B cell (primary cell): ENCODE measurements around the gene ZPBP2. TPM values are rescaled to one million over a fixed set of nuclear protein-coding genes. Genes with fewer than 3 reads are reported as not detected.

Source experiments
- ATAC-seq: fragments of 200-7000 bp; cut with Tn5 transposase; one replicate; pipeline ENCODE4 v1.10.0; 2021; ENCODE audit warnings: low read depth, mild to moderate bottlenecking, moderate number of reproducible peaks, moderate library complexity
- CTCF ChIA-PET: fragments of 350-600 bp; sonication (Branson Sonifier 250); formaldehyde crosslinking; loops from one replicate; lab custom pipeline; 2021; ENCODE audit warnings: antibody characterized with exemption, inconsistent platforms; lab: Charles Lee
- POLR2A ChIA-PET: fragments of 350-600 bp; sonication (Branson Sonifier 250); formaldehyde crosslinking; loops from one replicate; lab custom pipeline; 2021; ENCODE audit warnings: antibody characterized with exemption; lab: Charles Lee
- DNase-seq: peaks from one replicate; pipeline ENCODE4 v3.0.0; 2013
- H2AFZ ChIP-seq: 2 replicates; pipeline ENCODE4 v1.6.1; 2012; ENCODE audit warnings: mild to moderate bottlenecking, low read depth, low read length; ENCODE audit not compliant: insufficient read depth, poor library complexity, severe bottlenecking
- H3K27ac ChIP-seq, 2 donors: 1 replicate in 1 of 2; 2 replicates in 1 of 2; pipeline ENCODE4 v1.5.1; 2012 to 2013; ENCODE audit warnings: low read length in 2 of 2, mild to moderate bottlenecking in 2 of 2, moderate library complexity in 1 of 2
- H3K27me3 ChIP-seq, 4 experiments: fragments of 200-600 bp in 1 of 4; sonication (generic) in 1 of 4; replicated peaks in 1 of 4; 1 replicate in 2 of 4; 2 replicates in 2 of 4; pipeline versions ENCODE4 v1.6.1 to v1.7.0; 2013 to 2016; ENCODE audit warnings: low read length in 3 of 4, mild to moderate bottlenecking in 2 of 4, mixed read lengths in 1 of 4, moderate library complexity in 1 of 4; ENCODE audit not compliant: insufficient read depth in 4 of 4, control insufficient read depth in 3 of 4; ENCODE audit errors: control extremely low read depth in 1 of 4
- H3K36me3 ChIP-seq, 2 experiments: replicated peaks in 1 of 2; 1 replicate in 1 of 2; 2 replicates in 1 of 2; pipeline versions ENCODE4 v1.6.1 to v1.7.1; 2013; ENCODE audit warnings: low read length in 1 of 2; ENCODE audit not compliant: insufficient read depth in 2 of 2, control insufficient read depth in 1 of 2; ENCODE audit errors: control extremely low read depth in 1 of 2, extremely low read depth in 1 of 2
- H3K4me1 ChIP-seq, 2 donors: fragments of 200-600 bp in 1 of 2; sonication (generic) in 1 of 2; 1 replicate in 1 of 2; 2 replicates in 1 of 2; pipeline versions ENCODE4 v1.5.1 to v1.6.1; 2013 to 2017; ENCODE audit warnings: low read length in 2 of 2; ENCODE audit not compliant: control insufficient read depth in 2 of 2, insufficient read depth in 2 of 2
- H3K4me2 ChIP-seq: replicated peaks from 2 replicates; pipeline ENCODE3; 2012; ENCODE audit warnings: mild to moderate bottlenecking, low read depth, low read length; ENCODE audit not compliant: poor library complexity, severe bottlenecking
- H3K4me3 ChIP-seq, 5 experiments: fragments of 200-600 bp in 1 of 5; sonication (generic) in 1 of 5; 1 replicate in 3 of 5; 2 replicates in 2 of 5; pipeline versions ENCODE4 v1.5.1 to v1.7.0; 2011 to 2016; ENCODE audit warnings: low read length in 4 of 5, mild to moderate bottlenecking in 4 of 5, low read depth in 2 of 5, control low read depth in 1 of 5, moderate library complexity in 1 of 5; ENCODE audit not compliant: insufficient read depth in 1 of 5; ENCODE audit errors: control extremely low read depth in 1 of 5, extremely low read depth in 1 of 5
- H3K79me2 ChIP-seq: fragments of 200-600 bp; sonication (generic); one replicate; pipeline ENCODE4 v1.6.0; 2016; ENCODE audit warnings: low read length; ENCODE audit not compliant: control insufficient read depth, insufficient read depth
- H3K9ac ChIP-seq: fragments of 200-600 bp; sonication (generic); 2 replicates; pipeline ENCODE4 v1.6.1; 2017; ENCODE audit warnings: mild to moderate bottlenecking, low read length, moderate library complexity
- H3K9me3 ChIP-seq, 3 donors: one replicate each; pipeline versions ENCODE4 v1.6.1 to v1.7.1; 2013; ENCODE audit warnings: low read length in 2 of 3; ENCODE audit not compliant: control insufficient read depth in 2 of 3, insufficient read depth in 1 of 3; ENCODE audit errors: control extremely low read depth in 1 of 3
- H4K20me1 ChIP-seq: 2 replicates; pipeline ENCODE4 v1.6.0; 2012; ENCODE audit warnings: mild to moderate bottlenecking, low read length; ENCODE audit not compliant: insufficient read depth, control insufficient read depth, poor library complexity, severe bottlenecking
- H3K27ac Mint-ChIP-seq: one replicate; pipeline ENCODE4 v1.8.0; 2021; ENCODE audit warnings: mixed read lengths
- H3K27me3 Mint-ChIP-seq: one replicate; pipeline ENCODE4 v1.8.0; 2021; ENCODE audit warnings: mixed read lengths
- H3K4me1 Mint-ChIP-seq: one replicate; pipeline ENCODE4 v1.8.0; 2021; ENCODE audit warnings: mixed read lengths
- H3K4me3 Mint-ChIP-seq: one replicate; pipeline ENCODE4 v1.8.0; 2021; ENCODE audit warnings: mixed read lengths
- H3K9me3 Mint-ChIP-seq: one replicate; pipeline ENCODE4 v1.8.0; 2022; ENCODE audit warnings: mixed read lengths; ENCODE audit not compliant: insufficient read depth
- CTCF ChIP-seq: fragments of 200-600 bp; IDR thresholded peaks from one replicate; pipeline ENCODE4 v1.8.0; 2022; ENCODE audit warnings: antibody characterized with exemption, mild to moderate bottlenecking
- EZH2 ChIP-seq: IDR thresholded peaks from 2 replicates; pipeline ENCODE4 v1.6.1; 2012; ENCODE audit warnings: borderline replicate concordance, low read depth, mild to moderate bottlenecking, moderate library complexity, low read length; ENCODE audit not compliant: insufficient read depth, poor library complexity, severe bottlenecking
- WGBS: methylation state at CpG from one replicate; pipeline ENCODE4 v1.1.5; 2013; ENCODE audit warnings: missing lambda C conversion rate; ENCODE audit not compliant: insufficient coverage; 5-methylcytosine and 5-hydroxymethylcytosine counted together
- intact Hi-C: fragments of 100-400 bp; cut with micrococcal nuclease; formaldehyde crosslinking; loops from one replicate; pipeline ENCODE4 v1.10.0; 2022
- polyA plus RNA-seq: library from polyadenylated mRNA; depleted of rRNA; stranded (reverse); fragments of >200 nt; gene quantifications from 2 replicates; pipeline ENCODE4 v1.2.3, GENCODE V29; 2012
- total RNA-seq, 2 donors: library from RNA; stranded (reverse); fragments of 120-200 nt in 1 of 2; gene quantifications; 1 replicate in 1 of 2; 2 replicates in 1 of 2; pipeline versions ENCODE4 v1.2.3 to v1.2.4, GENCODE V29; 2013 to 2022

Gene ZPBP2
- total and polyA plus RNA-seq, 2 donors (not counting 1 experiment from before 2014, with no cell fraction given), result 1.6 to 1.7 TPM

GRCh38 chr17:39887078-39887477 lies 19.1 kb downstream of the ZPBP2 start:
- Histone ChIP-seq H4K20me1 (no peaks in the 10 kb centered on the region), H2AFZ (no peak overlapping the region), H3K27ac (no peak overlapping the region), H3K4me3 (no peak overlapping the region), H3K4me2 (no peak overlapping the region), H3K79me2 (no peaks in the 10 kb centered on the region), H3K9ac (no peak overlapping the region), H3K9me3 (no peaks in the 10 kb centered on the region), H3K4me1 (peaks cover 4 to 8% of the 10 kb centered on the region in 2 donors), H3K27me3 (no peaks in the 10 kb centered on the region), H3K36me3 (no peaks in the 10 kb centered on the region)
- Mint-ChIP-seq H3K27ac (no peak overlapping the region), H3K4me3 (no peak overlapping the region), H3K9me3 (no peaks in the 10 kb centered on the region), H3K27me3 (no peaks in the 10 kb centered on the region), H3K4me1 (peaks cover 4% of the 10 kb centered on the region)
- no peak for DNase-seq
- TF ChIP-seq EZH2 (no peak), CTCF (no peak)
- intact Hi-C loops, result no loop called here
- CTCF ChIA-PET, result no interaction called here
- POLR2A ChIA-PET, result interaction anchor here (0.7 kb wide), 1 partner anchor 267 kb away, joined by 5 read pairs; no protein-coding TSS in a partner anchor
- ATAC-seq, result no peak

- Mint-ChIP-seq H3K27ac (no peak overlapping the region), H3K4me1 (peaks cover 8% of the 10 kb centered on the region), H3K27me3 (peaks cover 5% of the 10 kb centered on the region), H3K9me3 (no peaks in the 10 kb centered on the region), H3K4me3 (no peak overlapping the region)
- ChIA-PET POLR2A (interaction anchor here (1.1 kb wide), 1 partner anchor 92 kb away, joined by 3 read pairs; no protein-coding TSS in a partner anchor), CTCF (interaction anchor here (1.7 kb wide), 1 partner anchor 16 kb away, joined by 4 read pairs; no protein-coding TSS in a partner anchor)
- no peak overlapping the region for H2AFZ ChIP-seq
- no peaks in the 10 kb centered on the region for H3K9me3 ChIP-seq
- no peak for ATAC-seq
- no peaks in the 10 kb centered on the region for H3K27me3 ChIP-seq
- WGBS, result no CpG with 5 or more reads among the region's 2 CpGs
- H3K4me1 ChIP-seq, result peaks cover 4 to 12% of the 10 kb centered on the region in 2 donors
- intact Hi-C loops, result no loop called here
- H3K27ac ChIP-seq, result no peak overlapping the region
- DNase-seq, result no peak
- no peak for TF ChIP-seq CTCF
- TF ChIP-seq EZH2, result no peak
- H3K9ac ChIP-seq, result no peak overlapping the region
- no peaks in the 10 kb centered on the region for H4K20me1 ChIP-seq
- no peak overlapping the region for H3K4me3 ChIP-seq
- no peaks in the 10 kb centered on the region for H3K36me3 ChIP-seq
- peaks cover 4% of the 10 kb centered on the region for H3K79me2 ChIP-seq
- no peak overlapping the region for H3K4me2 ChIP-seq
Observed at GRCh38 chr17:39889200-39889599, 21.2 kb downstream of the ZPBP2 start.
